ENCODE measurements around the gene FYB2.

Gene FYB2

GRCh38 chr1:56803561-56804156 is 15.5 kb downstream of the FYB2 start:
- no peak overlapping the region for H3K4me3 ChIP-seq (replicated peaks in 1 of 2; ENCODE audit: low read depth in 2 of 2, low read length in 2 of 2)
- DNase-seq (ENCODE audit: low read depth in 2 of 2): peak; percentile 26 to 45
- TF ChIP-seq, protein P1, sequence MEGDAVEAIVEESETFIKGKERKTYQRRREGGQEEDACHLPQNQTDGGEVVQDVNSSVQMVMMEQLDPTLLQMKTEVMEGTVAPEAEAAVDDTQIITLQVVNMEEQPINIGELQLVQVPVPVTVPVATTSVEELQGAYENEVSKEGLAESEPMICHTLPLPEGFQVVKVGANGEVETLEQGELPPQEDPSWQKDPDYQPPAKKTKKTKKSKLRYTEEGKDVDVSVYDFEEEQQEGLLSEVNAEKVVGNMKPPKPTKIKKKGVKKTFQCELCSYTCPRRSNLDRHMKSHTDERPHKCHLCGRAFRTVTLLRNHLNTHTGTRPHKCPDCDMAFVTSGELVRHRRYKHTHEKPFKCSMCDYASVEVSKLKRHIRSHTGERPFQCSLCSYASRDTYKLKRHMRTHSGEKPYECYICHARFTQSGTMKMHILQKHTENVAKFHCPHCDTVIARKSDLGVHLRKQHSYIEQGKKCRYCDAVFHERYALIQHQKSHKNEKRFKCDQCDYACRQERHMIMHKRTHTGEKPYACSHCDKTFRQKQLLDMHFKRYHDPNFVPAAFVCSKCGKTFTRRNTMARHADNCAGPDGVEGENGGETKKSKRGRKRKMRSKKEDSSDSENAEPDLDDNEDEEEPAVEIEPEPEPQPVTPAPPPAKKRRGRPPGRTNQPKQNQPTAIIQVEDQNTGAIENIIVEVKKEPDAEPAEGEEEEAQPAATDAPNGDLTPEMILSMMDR (IDR thresholded peaks at IDR 0.05; ENCODE audit: low read depth, low read length): peak; percentile 65

DNA sequence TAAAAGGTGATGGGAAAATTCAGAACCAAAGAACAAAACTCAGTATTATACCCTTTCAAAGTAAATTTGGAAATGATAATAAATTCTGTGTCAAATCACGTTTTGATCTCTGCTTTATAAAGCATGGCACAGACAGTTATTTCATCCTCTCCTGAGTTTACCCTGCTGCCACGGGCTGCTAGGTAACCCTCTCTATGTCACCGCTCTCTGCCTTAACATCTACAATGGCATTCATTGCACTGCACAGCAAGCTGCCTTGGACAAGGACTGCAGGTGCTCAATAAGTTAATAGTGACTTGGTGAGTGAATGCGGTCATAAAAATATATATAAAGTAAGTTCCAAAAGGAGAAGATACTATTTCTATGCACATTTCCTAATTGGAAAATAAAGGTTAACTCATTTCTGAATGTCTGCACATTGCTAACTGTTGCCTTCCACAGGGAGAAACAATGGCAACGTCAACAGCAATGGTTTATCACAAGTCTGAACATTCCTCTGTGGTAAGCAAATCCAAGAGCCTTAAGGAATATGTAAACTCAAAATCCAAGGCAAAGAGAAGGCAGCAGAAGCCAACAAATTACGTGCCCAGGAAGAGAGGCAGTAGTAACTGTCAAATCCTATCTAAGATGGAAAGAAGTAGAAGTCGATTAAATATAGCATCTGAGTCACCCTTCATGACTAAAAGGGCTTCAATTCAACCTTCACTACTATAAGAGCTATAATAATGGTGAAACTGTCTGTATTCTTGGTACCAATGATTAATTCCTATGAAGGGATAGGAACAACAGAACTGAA is 19.4 kb downstream of the FYB2 start:
- no peak overlapping the region for H3K4me3 ChIP-seq (replicated peaks in 1 of 2; ENCODE audit: low read depth in 2 of 2, low read length in 2 of 2)
- TF ChIP-seq, protein P1 (IDR thresholded peaks at IDR 0.05; ENCODE audit: low read depth, low read length): no peak
- peak; percentile 42 to 50 for DNase-seq (ENCODE audit: low read depth in 2 of 2)

- TF ChIP-seq, protein P1 (IDR thresholded peaks at IDR 0.05; ENCODE audit: low read depth, low read length): no peak
- H3K4me3 ChIP-seq (replicated peaks in 1 of 2; ENCODE audit: low read depth in 2 of 2, low read length in 2 of 2): no peak overlapping the region
- peak; percentile 25 to 65 for DNase-seq (ENCODE audit: low read depth in 2 of 2)
These were observed 21.1 kb downstream of the FYB2 start for GRCh38 chr1:56798053-56798471.

DNA sequence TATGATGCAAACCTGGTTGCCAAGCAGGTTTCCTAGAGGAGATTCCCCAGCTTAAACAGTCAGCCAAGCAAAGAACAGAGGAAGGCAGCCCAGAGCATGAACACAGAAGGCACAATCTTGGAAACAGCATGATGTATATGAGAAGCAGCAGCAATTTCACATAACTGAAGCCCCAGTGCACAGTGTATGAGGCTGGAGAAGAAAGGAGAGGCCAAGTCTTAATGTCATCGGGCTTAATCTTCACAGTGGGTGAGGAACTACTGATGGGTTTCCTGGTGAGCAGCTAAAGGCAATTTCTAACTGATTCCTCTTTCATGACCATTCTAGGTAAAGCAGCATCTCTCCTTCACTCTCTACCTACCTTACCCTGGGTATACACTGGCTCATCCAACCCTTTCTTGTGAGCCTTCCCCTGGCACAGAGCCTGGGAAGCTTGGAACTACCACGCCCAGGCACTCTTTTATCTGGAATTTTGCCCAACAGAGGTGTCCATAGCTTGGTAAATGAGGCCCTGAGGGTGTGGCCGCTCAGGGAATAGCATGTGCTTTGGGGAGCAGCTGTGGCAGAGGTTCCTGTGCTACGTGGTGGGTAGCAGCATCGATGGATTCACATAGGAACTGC is 22.0 kb downstream of the FYB2 start:
- no peak for DNase-seq (ENCODE audit: low read depth in 2 of 2)
- TF ChIP-seq, protein P1 (IDR thresholded peaks at IDR 0.05; ENCODE audit: low read depth, low read length): no peak
- no peak overlapping the region for H3K4me3 ChIP-seq (replicated peaks in 1 of 2; ENCODE audit: low read depth in 2 of 2, low read length in 2 of 2)

DNA sequence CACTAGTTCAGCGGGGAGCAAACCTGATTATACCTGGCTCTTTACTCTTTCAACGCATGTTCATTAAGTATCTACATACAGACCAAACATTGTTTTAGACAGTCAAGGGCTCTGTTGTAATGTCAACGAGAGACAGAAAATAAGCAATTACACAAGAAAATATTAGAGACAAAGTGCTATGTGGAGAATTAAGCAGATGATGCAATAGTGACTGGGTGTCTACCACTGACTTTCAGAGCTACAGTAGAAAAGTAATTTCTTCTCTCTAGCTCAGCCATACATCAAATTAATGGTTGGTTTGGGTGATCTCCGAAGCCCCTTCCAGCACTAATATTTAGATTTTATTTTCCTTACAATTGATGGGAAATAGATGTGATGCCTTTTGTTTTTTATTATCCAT is 23.3 kb downstream of the FYB2 start:
- TF ChIP-seq, protein P1 (IDR thresholded peaks at IDR 0.05; ENCODE audit: low read depth, low read length): no peak
- DNase-seq (ENCODE audit: low read depth in 2 of 2): no peak
- no peak overlapping the region for H3K4me3 ChIP-seq (replicated peaks in 1 of 2; ENCODE audit: low read depth in 2 of 2, low read length in 2 of 2)

- TF ChIP-seq, protein P1 (IDR thresholded peaks at IDR 0.05; ENCODE audit: low read depth, low read length): no peak
- no peak overlapping the region for H3K4me3 ChIP-seq (replicated peaks in 1 of 2; ENCODE audit: low read depth in 2 of 2, low read length in 2 of 2)
- DNase-seq (ENCODE audit: low read depth in 2 of 2): no peak
These were observed 29.2 kb downstream of the FYB2 start for GRCh38 chr1:56790036-56790435.

Measured in cardiac fibroblast (primary cell).